HCT116 (cell line): ENCODE measurements around the gene PLPP7. TPM values are rescaled to one million over a fixed set of nuclear protein-coding genes. Genes with fewer than 3 reads are reported as not detected.
"Not testable (repeated sequence)": the region's sequence is repeated elsewhere in the genome, so short reads cannot be mapped to it uniquely, and the experiment has no call there.

Experiments
- ATAC-seq: fragments of 200-7000 bp; cut with Tn5 transposase; 2 replicates; pipeline ENCODE4 v1.9.1; 2020; ENCODE audit warnings: mild to moderate bottlenecking, moderate library complexity
- BruUV-seq: library from RNA; stranded (reverse); fragments of 400-500 nt; replicated peaks from 2 replicates; lab custom pipeline; 2021; lab: Mats Ljungman, UMichigan
- CTCF ChIA-PET: fragments of 300-600 bp; sonication (Branson Sonifier 250); formaldehyde crosslinking; loops from one replicate; lab custom pipeline; 2021; ENCODE audit warnings: antibody characterized with exemption; lab: Charles Lee
- POLR2A ChIA-PET: fragments of 300-600, 350-600 bp; sonication (Branson Sonifier 250); formaldehyde crosslinking; loops from one replicate; lab custom pipeline; 2021; ENCODE audit warnings: antibody characterized with exemption; lab: Charles Lee
- RAD21 ChIA-PET, 2 experiments: fragments of 300-600 bp; sonication (Branson Sonifier 250); formaldehyde crosslinking; loops; one replicate each; lab custom pipeline; 2023; ENCODE audit warnings: low total read pairs in 2 of 2; ENCODE audit not compliant: uncharacterized antibody in 2 of 2, unreplicated experiment in 2 of 2, low non-redundant PET in 1 of 2; lab: Charles Lee
- DNase-seq: peaks from one replicate; pipeline ENCODE4 v3.0.0-alpha.2; 2010; ENCODE audit warnings: low read depth, low spot score
- H2AFZ ChIP-seq: fragments of 200-600 bp; shearing (Covaris generic), sonication (generic); 2 replicates; pipeline ENCODE4 v1.6.1; 2017; ENCODE audit warnings: low read depth, mixed run types, mixed read lengths, antibody characterized with exemption, low read length; ENCODE audit not compliant: poor library complexity, severe bottlenecking
- H3K27ac ChIP-seq: 2 replicates; pipeline ENCODE4 v1.5.1; 2012; ENCODE audit warnings: low read depth, low read length
- H3K27me3 ChIP-seq: fragments of 200-600 bp; sonication (generic); 2 replicates; pipeline ENCODE4 v1.6.1; 2016; ENCODE audit warnings: mixed run types, low read length, mixed read lengths; ENCODE audit not compliant: insufficient read depth
- H3K36me3 ChIP-seq, 2 experiments: fragments of 200-500 bp in 1 of 2; fragments of 200-600 bp in 1 of 2; sonication (Bioruptor generic) in 1 of 2; sonication (generic) in 1 of 2; 2 replicates each; pipeline versions ENCODE4 v1.5.1 to v1.6.1; 2014 to 2016; ENCODE audit warnings: low read length in 2 of 2, inconsistent platforms in 1 of 2, mixed read lengths in 1 of 2, mixed run types in 1 of 2; ENCODE audit not compliant: insufficient read depth in 2 of 2, control insufficient read depth in 1 of 2
- H3K4me1 ChIP-seq, 2 experiments: fragments of 200-600 bp in 1 of 2; sonication (generic) in 1 of 2; 2 replicates each; pipeline versions ENCODE4 v1.5.1 to v1.6.1; 2012 to 2017; ENCODE audit warnings: low read length in 2 of 2, inconsistent platforms in 1 of 2, mild to moderate bottlenecking in 1 of 2, mixed read lengths in 1 of 2, mixed run types in 1 of 2, moderate library complexity in 1 of 2; ENCODE audit not compliant: insufficient read depth in 2 of 2, control insufficient read depth in 1 of 2
- H3K4me2 ChIP-seq: fragments of 200-600 bp; sonication (generic); 2 replicates; pipeline ENCODE4 v1.6.1; 2017; ENCODE audit warnings: mixed run types, low read length, mixed read lengths
- H3K4me3 ChIP-seq, 2 experiments: fragments of 200-600 bp in 1 of 2; sonication (generic) in 1 of 2; replicated peaks in 1 of 2; 2 replicates each; pipeline ENCODE4 v1.5.1; 2011 to 2016; ENCODE audit warnings: low read length in 2 of 2, control low read depth in 1 of 2, low read depth in 1 of 2, mild to moderate bottlenecking in 1 of 2, mixed read lengths in 1 of 2, mixed run types in 1 of 2
- H3K79me2 ChIP-seq: fragments of 200-600 bp; sonication (generic); 2 replicates; pipeline ENCODE4 v1.6.1; 2017; ENCODE audit warnings: mild to moderate bottlenecking, mixed run types, low read length, moderate library complexity, mixed read lengths; ENCODE audit not compliant: insufficient read depth
- H3K9ac ChIP-seq: fragments of 200-600 bp; sonication (generic); 2 replicates; pipeline ENCODE4 v1.6.1; 2016; ENCODE audit warnings: low read length, mixed read lengths
- H3K9me2 ChIP-seq: fragments of 200-600 bp; sonication (generic), shearing (Covaris generic); 2 replicates; pipeline ENCODE4 v1.6.1; 2017; ENCODE audit warnings: mixed run types, mild to moderate bottlenecking, moderate library complexity; ENCODE audit not compliant: insufficient read depth
- H3K9me3 ChIP-seq, 2 experiments: fragments of 200-500 bp in 1 of 2; fragments of 200-600 bp in 1 of 2; sonication (Bioruptor generic) in 1 of 2; sonication (generic) in 1 of 2; 2 replicates each; pipeline ENCODE4 v1.6.1; 2014 to 2017; ENCODE audit warnings: low read length in 2 of 2, mixed read lengths in 2 of 2, inconsistent platforms in 1 of 2, low read depth in 1 of 2, mild to moderate bottlenecking in 1 of 2, mixed run types in 1 of 2, moderate library complexity in 1 of 2; ENCODE audit not compliant: control insufficient read depth in 1 of 2, insufficient read depth in 1 of 2
- H4K20me1 ChIP-seq: fragments of 200-600 bp; sonication (generic), shearing (Covaris generic); 2 replicates; pipeline ENCODE4 v1.6.1; 2017; ENCODE audit warnings: mixed run types, mild to moderate bottlenecking, moderate library complexity; ENCODE audit not compliant: insufficient read depth
- ELF1 ChIP-seq: IDR thresholded peaks from 2 replicates; pipeline ENCODE4 v1.6.1; 2012; ENCODE audit warnings: low read depth, borderline replicate concordance
- EZH2phosphoT487 ChIP-seq: fragments of 200-600 bp; IDR thresholded peaks from 2 replicates; pipeline ENCODE4 v1.6.1; 2018; ENCODE audit warnings: antibody characterized with exemption, borderline replicate concordance
- TCF7L2 ChIP-seq: IDR thresholded peaks from 2 replicates; pipeline ENCODE4 v1.7.0; 2011; ENCODE audit warnings: borderline replicate concordance, inconsistent platforms; ENCODE audit not compliant: insufficient read depth, insufficient read length; ENCODE audit errors: extremely low read depth
- ZFX ChIP-seq: fragments of 450-650 bp; IDR thresholded peaks from 2 replicates; pipeline ENCODE4 v1.6.1; 2017
- ZNF274 ChIP-seq: fragments of 200-500 bp; sonication (Bioruptor generic); IDR thresholded peaks from 2 replicates; pipeline ENCODE4 v1.6.1; 2014; ENCODE audit warnings: mild to moderate bottlenecking, low read depth, low read length, inconsistent platforms
- intact Hi-C: fragments of 100-400 bp; cut with micrococcal nuclease; formaldehyde crosslinking; loops from 2 replicates; pipeline ENCODE4 v1.10.0; 2022
- total RNA-seq: library from RNA; stranded (reverse); gene quantifications from one replicate; pipeline ENCODE4 v1.2.1, GENCODE V29; 2021; ENCODE audit not compliant: unreplicated experiment
- TF ChIP-seq, protein P1 (sequence below): IDR thresholded peaks from 2 replicates; pipeline ENCODE4 v1.6.1; 2012

PLPP7 gene
- total RNA-seq, 1 experiment from 2014 or later, result 0.37 TPM

DNA sequence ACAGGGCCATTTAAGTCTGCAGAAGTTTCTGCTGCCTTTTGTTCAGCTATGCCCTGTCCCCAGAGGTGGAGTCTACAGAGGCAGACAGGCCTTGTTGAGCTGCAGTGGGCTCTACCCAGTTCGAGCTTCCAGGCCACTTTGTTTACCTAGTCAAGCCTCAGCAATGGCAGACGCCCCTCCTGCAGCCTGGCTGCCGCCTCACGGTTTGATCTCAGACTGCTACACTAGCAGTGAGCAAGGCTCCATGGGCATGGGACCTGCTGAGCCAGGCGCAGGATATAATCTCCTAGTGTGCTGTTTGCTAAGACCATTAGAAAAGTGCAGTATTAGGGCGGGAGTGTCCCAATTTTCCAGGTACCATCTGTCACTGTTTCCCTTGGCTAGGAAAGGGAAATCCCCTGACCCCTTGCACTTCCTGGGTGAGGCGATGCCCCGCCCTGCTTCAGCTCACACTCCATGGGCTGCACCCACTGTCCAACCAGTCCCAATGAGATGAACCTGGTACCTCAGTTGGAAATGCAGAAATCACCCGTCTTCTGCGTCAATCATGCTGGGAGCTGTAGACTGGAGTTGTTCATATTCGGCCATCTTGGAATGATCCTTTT, 55.5 kb downstream of the PLPP7 start:
- RAD21 ChIA-PET, intact Hi-C loops, H3K27me3 ChIP-seq, H3K4me1 ChIP-seq, H2AFZ ChIP-seq, H3K4me3 ChIP-seq, H3K27ac ChIP-seq, POLR2A ChIA-PET, H3K9me3 ChIP-seq, H3K9ac ChIP-seq, ATAC-seq, BruUV-seq, CTCF ChIA-PET, H4K20me1 ChIP-seq, H3K36me3 ChIP-seq, H3K4me2 ChIP-seq, H3K9me2 ChIP-seq, H3K79me2 ChIP-seq, DNase-seq: not testable (repeated sequence)

DNA sequence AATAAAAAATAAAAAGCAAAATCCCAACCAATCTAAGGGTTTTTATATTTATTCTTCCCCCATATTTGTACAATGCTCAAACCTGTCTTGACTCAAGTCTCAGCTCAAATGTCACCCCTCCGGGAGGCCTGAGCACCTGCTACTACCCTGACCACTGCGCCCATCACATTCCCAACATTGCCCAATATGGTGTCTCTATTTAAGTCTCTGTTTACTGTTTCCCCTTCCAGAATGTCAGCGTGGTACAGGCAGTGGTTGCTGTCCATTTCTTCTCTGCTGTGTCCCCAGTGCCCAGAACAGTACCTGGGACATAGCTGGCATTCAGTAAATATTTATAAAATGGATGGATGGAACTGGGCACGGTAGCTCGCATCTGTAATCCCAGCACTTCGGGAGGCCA, 57.0 kb downstream of the PLPP7 start:
- no peak overlapping the region for H3K9ac ChIP-seq
- intact Hi-C loops, result no loop called here
- CTCF ChIA-PET, result no interaction called here
- RAD21 ChIA-PET, result no interaction called here
- no peaks in the 10 kb centered on the region for H3K36me3 ChIP-seq
- ATAC-seq, result no peak
- H2AFZ ChIP-seq, result no peak overlapping the region
- no peaks in the 10 kb centered on the region for H3K9me3 ChIP-seq
- peaks cover 0 to 9% of the 10 kb centered on the region in 2 experiments; a peak in 1 of 4 replicates for H3K4me1 ChIP-seq
- no peak for DNase-seq
- H3K9me2 ChIP-seq, result no peaks in the 10 kb centered on the region
- H3K27ac ChIP-seq, result no peak overlapping the region
- H3K4me2 ChIP-seq, result no peak overlapping the region
- H4K20me1 ChIP-seq, result no peaks in the 10 kb centered on the region
- H3K27me3 ChIP-seq, result no peaks in the 10 kb centered on the region
- H3K4me3 ChIP-seq, result no peak overlapping the region
- POLR2A ChIA-PET, result no interaction called here
- no peaks in the 10 kb centered on the region for H3K79me2 ChIP-seq
- BruUV-seq, result no TSS peak
- TF ChIP-seq ELF1 (no peak), ZFX (no peak), TCF7L2 (no peak), EZH2phosphoT487 (no peak), ZNF274 (no peak)
- TF ChIP-seq, protein P1, sequence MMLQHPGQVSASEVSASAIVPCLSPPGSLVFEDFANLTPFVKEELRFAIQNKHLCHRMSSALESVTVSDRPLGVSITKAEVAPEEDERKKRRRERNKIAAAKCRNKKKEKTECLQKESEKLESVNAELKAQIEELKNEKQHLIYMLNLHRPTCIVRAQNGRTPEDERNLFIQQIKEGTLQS, result no peak
